Breast epithelium (tissue), 4 donors: ENCODE data around the gene XPC. TPM values are rescaled to one million over a fixed set of nuclear protein-coding genes. Genes with fewer than 3 reads are reported as not detected.

Source experiments
- DNase-seq, 2 donors: peaks; one replicate each; pipeline ENCODE4 v3.0.0-alpha.2; 2019; ENCODE audit warnings: low spot score in 2 of 2
- H3K27ac ChIP-seq, 2 donors: fragments of 200-600 bp; sonication (generic) in 1 of 2; one replicate each; pipeline ENCODE4 v1.5.1; 2016 to 2019; ENCODE audit warnings: mild to moderate bottlenecking in 1 of 2
- H3K27me3 ChIP-seq, 2 donors: fragments of 200-600 bp; sonication (generic) in 1 of 2; one replicate each; pipeline versions ENCODE4 v1.5.1 to v1.6.0; 2017 to 2019; ENCODE audit warnings: control low read depth in 1 of 2, mild to moderate bottlenecking in 1 of 2
- H3K36me3 ChIP-seq: fragments of 200-600 bp; one replicate; pipeline ENCODE4 v1.5.1; 2019
- H3K4me1 ChIP-seq, 2 donors: fragments of 200-600 bp; sonication (generic); one replicate each; pipeline ENCODE4 v1.5.1; 2016 to 2019; ENCODE audit warnings: control low read depth in 1 of 2
- H3K4me3 ChIP-seq, 3 donors: fragments of 200-600 bp; sonication (generic); 1 replicate in 2 of 3; 2 replicates in 1 of 3; pipeline ENCODE4 v1.5.1; 2016 to 2019; ENCODE audit warnings: mild to moderate bottlenecking in 3 of 3, moderate library complexity in 2 of 3
- H3K9me3 ChIP-seq, 2 donors: fragments of 200-600 bp; sonication (generic) in 1 of 2; one replicate each; pipeline ENCODE4 v1.5.1; 2016 to 2019; ENCODE audit warnings: control low read depth in 1 of 2
- POLR2A ChIP-seq: fragments of 450-650 bp; IDR thresholded peaks from one replicate; pipeline ENCODE4 v1.6.1; 2016; ENCODE audit warnings: antibody characterized with exemption, mild to moderate bottlenecking, moderate library complexity
- POLR2AphosphoS5 ChIP-seq, 3 donors: sonication (generic); formaldehyde crosslinking; IDR thresholded peaks; one replicate each; pipeline ENCODE4 v1.6.1; 2017; ENCODE audit warnings: antibody characterized with exemption in 3 of 3
- intact Hi-C: fragments of 100-400 bp; cut with DNase I; formaldehyde crosslinking; loops from one replicate; pipeline ENCODE4 v1.15.1; 2023; ENCODE audit warnings: low total_unique reads
- total RNA-seq, 3 donors: library from RNA; depleted of rRNA; stranded (reverse); fragments of >200 nt; gene quantifications; one replicate each; pipeline ENCODE4 v1.1.0, GENCODE V29; 2016
- TF ChIP-seq, protein P1 (sequence below), 3 donors: fragments of 450-650 bp; IDR thresholded peaks; one replicate each; pipeline ENCODE4 v1.5.1; 2016 to 2017; ENCODE audit warnings: antibody characterized with exemption in 3 of 3, mild to moderate bottlenecking in 3 of 3, moderate library complexity in 3 of 3

The XPC gene
- total RNA-seq, 3 donors from 2014 or later, result 57.4 to 74.2 (median 61.3) TPM

DNA sequence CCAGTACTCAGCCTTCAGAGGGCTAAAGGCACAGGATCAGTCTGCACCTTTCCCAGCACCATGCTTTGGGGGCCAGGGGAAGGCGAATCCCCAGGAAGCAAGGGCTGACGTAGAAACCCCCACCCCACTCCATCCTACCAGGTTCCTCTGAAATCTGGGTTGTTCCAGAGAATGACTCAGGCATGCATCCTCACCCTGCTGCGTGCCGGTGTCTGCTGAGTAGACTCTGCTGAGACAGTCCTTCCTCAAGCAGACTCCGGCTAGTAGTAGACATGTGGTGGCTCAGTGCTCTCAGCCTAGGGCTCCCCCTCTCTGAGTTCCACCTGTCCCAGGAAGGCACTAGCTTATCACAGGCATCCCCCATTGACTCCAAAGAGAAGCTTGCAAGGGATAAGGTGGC, 44.5 kb downstream of the XPC start:
- H3K9me3 ChIP-seq, result no peaks in the 10 kb centered on the region
- H3K4me1 ChIP-seq, result no peaks in the 10 kb centered on the region
- intact Hi-C loops, result no loop called here
- TF ChIP-seq POLR2AphosphoS5 (IDR thresholded peaks at IDR 0.05), result no peak
- TF ChIP-seq POLR2A, result no peak
- TF ChIP-seq, protein P1, sequence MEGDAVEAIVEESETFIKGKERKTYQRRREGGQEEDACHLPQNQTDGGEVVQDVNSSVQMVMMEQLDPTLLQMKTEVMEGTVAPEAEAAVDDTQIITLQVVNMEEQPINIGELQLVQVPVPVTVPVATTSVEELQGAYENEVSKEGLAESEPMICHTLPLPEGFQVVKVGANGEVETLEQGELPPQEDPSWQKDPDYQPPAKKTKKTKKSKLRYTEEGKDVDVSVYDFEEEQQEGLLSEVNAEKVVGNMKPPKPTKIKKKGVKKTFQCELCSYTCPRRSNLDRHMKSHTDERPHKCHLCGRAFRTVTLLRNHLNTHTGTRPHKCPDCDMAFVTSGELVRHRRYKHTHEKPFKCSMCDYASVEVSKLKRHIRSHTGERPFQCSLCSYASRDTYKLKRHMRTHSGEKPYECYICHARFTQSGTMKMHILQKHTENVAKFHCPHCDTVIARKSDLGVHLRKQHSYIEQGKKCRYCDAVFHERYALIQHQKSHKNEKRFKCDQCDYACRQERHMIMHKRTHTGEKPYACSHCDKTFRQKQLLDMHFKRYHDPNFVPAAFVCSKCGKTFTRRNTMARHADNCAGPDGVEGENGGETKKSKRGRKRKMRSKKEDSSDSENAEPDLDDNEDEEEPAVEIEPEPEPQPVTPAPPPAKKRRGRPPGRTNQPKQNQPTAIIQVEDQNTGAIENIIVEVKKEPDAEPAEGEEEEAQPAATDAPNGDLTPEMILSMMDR (IDR thresholded peaks at IDR 0.05), result no peak
- H3K4me3 ChIP-seq, result no peak overlapping the region
- no peaks in the 10 kb centered on the region for H3K27me3 ChIP-seq
- H3K36me3 ChIP-seq, result peaks cover 8% of the 10 kb centered on the region
- no peak for DNase-seq
- no peak overlapping the region for H3K27ac ChIP-seq

DNA sequence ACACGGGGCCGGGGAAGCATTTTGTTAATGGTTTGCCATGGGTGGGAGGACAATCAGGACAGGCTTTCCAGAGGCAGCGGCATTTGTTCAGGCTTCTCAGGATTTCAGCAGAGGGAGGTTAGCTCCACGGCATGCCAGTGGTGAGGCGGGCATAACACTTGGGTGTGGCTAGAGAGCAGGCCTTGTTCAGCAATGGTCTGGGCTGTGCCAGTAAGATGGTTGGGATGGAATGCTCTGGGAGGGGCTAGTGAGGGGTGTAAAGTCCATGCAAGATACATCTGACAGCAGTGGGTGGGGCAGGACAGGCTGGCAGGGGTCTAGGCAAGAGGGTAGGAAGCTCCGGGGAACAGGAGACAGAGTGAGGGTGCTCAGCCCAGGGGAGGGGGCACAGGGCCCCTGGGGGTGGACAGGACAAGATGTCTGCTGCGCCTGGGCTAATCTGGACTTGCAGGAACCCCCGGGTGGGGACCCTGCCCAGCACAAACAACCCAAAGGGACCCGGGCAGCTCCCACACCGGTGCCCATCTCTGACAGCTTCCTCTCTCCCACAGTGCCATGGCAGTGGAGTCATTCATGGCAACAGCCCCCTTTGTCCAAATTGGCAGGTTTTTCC, 45.1 kb downstream of the XPC start:
- Histone ChIP-seq H3K4me1 (no peaks in the 10 kb centered on the region), H3K27ac (no peak overlapping the region), H3K9me3 (no peaks in the 10 kb centered on the region), H3K36me3 (peaks cover 8% of the 10 kb centered on the region), H3K4me3 (no peak overlapping the region), H3K27me3 (no peaks in the 10 kb centered on the region)
- intact Hi-C loops, result no loop called here
- TF ChIP-seq POLR2A, result no peak
- TF ChIP-seq, protein P1 (IDR thresholded peaks at IDR 0.05), result no peak
- no peak for TF ChIP-seq POLR2AphosphoS5 (IDR thresholded peaks at IDR 0.05)
- DNase-seq, result no peak

DNA sequence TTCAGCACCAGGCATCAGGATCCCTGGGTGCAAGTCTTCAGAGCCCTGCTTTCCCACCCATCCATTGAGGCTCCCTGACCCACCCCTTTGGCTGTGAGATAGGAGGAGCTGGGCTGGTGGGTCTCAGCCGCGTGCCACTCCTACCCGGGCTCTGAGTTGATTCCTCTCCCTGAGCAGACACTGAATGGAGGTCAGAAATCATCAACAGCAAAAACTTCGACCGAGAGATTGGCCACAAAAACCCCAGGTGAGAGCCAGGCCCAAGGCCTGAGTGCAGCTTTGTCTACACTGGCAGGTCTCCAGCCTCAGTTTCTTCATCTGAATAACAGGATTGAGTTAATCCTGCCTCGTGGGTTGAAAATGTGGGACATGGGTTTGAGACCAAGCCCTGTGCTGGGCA, 45.7 kb downstream of the XPC start:
- Histone ChIP-seq H3K27me3 (no peaks in the 10 kb centered on the region), H3K36me3 (peaks cover 8% of the 10 kb centered on the region), H3K9me3 (no peaks in the 10 kb centered on the region), H3K4me1 (no peaks in the 10 kb centered on the region), H3K27ac (no peak overlapping the region), H3K4me3 (no peak overlapping the region)
- DNase-seq, result no peak
- intact Hi-C loops, result no loop called here
- TF ChIP-seq, protein P1 (IDR thresholded peaks at IDR 0.05), result no peak
- TF ChIP-seq POLR2A (no peak), POLR2AphosphoS5 (IDR thresholded peaks at IDR 0.05) (no peak)

DNA sequence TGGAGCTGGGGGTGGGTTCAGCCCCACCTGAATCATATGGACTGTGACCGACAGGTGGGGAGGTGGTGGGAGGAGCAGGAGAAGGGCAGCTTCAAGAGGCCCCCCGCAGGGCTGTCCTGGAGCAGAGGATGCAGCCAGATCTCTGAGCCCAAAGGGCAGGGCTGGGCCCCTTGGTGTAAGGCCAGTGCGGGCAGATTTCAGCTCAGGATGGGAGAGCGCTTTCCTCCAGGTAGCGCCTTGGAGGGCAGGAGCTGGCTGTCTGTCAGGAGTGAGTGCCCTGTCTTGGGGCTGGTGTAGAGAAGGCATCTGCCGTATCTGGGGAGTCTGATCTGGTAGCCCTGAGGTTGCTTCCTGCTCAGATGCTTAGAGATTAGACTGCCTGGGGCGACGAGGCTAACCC, 46.3 kb downstream of the XPC start:
- no peak overlapping the region for H3K27ac ChIP-seq
- no peaks in the 10 kb centered on the region for H3K4me1 ChIP-seq
- H3K27me3 ChIP-seq, result no peaks in the 10 kb centered on the region
- intact Hi-C loops, result no loop called here
- no peak for DNase-seq
- no peaks in the 10 kb centered on the region for H3K9me3 ChIP-seq
- peaks cover 8% of the 10 kb centered on the region for H3K36me3 ChIP-seq
- TF ChIP-seq, protein P1 (IDR thresholded peaks at IDR 0.05), result no peak
- TF ChIP-seq POLR2AphosphoS5 (IDR thresholded peaks at IDR 0.05) (no peak), POLR2A (no peak)
- no peak overlapping the region for H3K4me3 ChIP-seq

DNA sequence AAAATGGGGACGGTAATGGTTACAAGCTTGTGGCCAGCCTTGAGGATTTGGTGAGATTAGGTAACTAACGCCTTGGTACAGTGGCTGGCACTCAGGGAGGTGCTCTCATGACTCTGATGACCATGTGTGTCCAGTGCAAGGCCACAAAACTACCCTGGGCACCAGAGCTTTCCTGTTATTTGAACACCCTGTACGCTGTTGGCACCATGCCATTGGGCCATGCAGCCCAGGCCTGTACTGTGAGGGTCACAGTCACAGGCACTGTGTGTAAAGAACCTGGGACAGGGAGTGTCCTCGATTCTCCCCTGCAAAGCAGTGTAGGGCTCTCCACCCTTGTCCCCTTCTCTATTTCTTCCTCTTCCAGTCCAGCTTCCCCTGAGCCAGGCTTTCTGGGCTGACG, 47.3 kb downstream of the XPC start:
- TF ChIP-seq, protein P1 (IDR thresholded peaks at IDR 0.05), result no peak
- no peak for TF ChIP-seq POLR2AphosphoS5 (IDR thresholded peaks at IDR 0.05)
- no peak for TF ChIP-seq POLR2A
- intact Hi-C loops, result no loop called here
- Histone ChIP-seq H3K4me3 (no peak overlapping the region), H3K9me3 (no peaks in the 10 kb centered on the region), H3K4me1 (peaks cover 0 to 9% of the 10 kb centered on the region in 2 donors), H3K27ac (no peak overlapping the region), H3K27me3 (no peaks in the 10 kb centered on the region), H3K36me3 (peaks cover 8% of the 10 kb centered on the region)
- no peak for DNase-seq
